ENCODE results near the gene TTYH2.
"Not testable (repeated sequence)": the region's sequence is repeated elsewhere in the genome, so short reads cannot be mapped to it uniquely, and the experiment has no call there.

Gene TTYH2

GRCh38 chr17:74267987-74268499 is 54.7 kb downstream of the TTYH2 start:
- DNase-seq: no peak

DNA sequence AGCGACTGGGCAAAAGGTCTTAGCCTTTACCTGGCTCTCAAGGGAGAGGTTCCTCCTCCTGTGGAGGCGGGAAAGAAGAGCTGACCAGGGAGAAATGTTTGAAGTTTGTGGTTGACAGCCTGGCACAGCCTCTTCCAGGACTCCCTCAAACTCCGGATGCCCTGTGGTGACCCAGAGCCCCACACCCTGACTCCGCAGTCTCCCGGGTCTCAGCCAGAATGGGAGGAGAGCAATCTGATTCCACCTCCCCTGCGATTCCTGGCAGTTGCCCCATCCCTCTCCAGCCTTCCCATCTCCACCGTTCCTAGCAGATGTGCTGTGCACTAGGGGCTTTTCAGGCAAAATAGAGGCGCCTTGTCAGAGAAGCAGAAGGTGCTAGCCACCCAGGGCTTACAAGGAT is 55.2 kb downstream of the TTYH2 start:
- no peak for DNase-seq

GRCh38 chr17:74270333-74270732 is 57.0 kb downstream of the TTYH2 start:
- DNase-seq: no peak

GRCh38 chr17:74271281-74271680 is 57.9 kb downstream of the TTYH2 start:
- no peak for DNase-seq

DNA sequence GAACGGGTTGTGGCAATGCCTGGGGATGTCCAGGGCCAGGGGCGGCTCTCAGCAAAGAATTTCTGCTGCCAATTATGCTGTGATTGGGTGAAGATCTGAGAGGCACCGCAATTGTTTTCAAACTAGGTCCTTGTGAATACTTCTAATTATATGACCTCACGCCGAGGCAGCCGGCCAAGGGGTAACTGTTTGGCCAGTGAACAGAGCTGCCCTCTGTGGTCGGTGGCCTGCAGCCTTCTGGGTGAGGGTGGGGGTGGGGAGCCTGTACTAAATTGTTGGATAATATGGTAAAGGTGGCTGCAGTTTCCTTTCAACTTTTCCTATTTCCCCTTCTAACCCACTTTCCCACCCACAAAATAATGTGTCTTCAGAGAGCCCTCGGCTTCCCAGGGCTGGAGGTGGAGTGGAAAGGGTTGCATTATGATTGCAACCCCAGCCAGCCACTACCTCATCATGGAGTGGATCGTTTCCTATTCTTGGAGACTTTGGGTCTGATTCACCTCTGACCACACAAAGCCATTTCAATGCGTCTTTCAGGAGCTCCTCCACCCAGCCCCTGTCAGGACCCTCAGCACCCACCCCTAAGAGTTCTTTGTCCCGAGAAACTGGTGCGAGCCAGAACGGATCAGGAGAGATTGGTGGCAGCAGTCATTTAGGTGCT is 58.7 kb downstream of the TTYH2 start:
- DNase-seq: no peak

DNA sequence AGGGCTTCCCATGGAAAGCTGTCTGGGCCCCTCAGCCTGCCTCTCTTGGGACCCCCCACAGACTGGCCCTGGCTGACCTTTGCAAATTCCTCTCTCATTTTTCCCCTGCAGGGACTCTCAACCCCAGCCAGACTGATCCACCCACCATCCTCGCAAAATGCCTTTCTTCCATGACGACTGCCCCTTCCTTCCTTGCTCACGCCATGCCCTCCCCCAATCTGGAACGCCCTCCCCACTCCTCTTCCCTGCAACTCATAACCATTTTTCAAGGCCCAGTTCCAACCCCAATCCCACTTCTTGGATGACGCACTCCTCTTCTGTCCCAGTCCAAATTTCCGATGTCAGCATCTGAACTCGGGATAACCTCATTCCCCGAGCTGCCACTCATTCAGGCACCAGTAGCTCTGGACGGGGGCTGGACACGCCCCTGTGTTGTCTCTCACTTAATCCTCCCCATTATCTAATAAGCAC is 59.4 kb downstream of the TTYH2 start:
- DNase-seq: no peak

DNA sequence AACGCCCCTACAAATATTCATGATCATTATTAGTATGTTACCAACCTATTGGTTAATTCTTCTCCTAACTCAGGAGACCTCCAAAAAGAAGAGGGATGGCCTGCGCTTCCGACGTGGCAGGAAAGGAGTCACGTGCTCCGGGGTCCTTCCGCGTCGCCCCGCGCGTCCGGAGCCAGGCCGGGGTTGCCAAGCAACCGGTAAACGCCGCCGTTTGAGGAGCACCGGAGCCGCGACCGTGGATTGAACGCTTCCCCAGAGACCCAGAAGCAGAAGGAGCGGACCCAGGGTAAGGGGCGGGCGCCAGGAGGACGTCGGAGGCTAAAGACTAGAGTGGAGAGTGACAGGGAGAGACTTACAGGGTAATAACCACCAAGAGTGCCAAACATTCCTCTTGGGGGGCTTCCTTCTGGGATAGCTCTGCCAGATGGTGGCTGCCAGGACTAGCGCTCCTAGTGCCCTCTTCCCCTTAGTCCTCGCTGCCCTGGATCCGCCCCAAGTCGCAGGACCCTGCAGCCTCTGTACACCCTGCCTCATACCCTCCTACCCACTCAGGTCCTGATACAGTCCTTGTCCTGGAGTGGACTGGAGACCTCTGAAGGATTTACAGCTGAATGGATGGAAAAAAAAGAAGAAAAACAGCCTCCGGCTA is 60.8 kb downstream of the TTYH2 start, which contains the start of gene DNAI2:
Gene DNAI2 (plus strand): TSS at position 175 of the 649 bp plus-strand sequence. CDS start 7,584 bp downstream, outside the sequence.
- peak; percentile 71 for DNase-seq

DNA sequence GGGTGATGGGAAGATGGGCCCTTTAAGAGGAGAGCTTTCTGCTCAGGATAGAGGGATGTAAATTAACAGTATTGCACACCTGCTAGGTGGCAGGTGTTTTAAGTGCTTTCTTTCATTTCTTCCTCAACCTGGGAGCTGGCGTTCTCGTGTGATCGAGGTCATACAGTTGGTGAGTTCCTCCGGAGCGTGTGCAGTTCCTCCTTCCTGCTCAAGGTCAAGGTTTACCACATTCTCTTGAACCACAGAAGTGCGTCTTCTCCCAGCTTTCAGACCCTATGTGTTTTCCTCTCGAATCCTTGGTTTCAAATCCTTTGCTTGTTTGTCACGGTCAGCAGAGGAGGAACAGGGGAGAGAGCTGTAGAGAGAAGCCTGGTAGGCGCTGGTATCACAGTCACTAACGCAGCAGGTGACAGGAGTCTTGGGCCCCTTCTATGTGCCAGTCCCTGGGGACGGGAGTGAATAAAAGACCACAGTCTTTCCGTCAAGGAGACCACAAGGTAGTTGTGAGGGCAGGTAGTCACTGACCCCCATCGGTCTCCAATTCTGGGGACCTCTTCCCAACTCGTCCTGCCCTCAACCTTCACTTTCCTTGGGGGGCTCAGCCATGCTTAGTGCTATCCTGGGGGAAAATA is 61.5 kb downstream of the TTYH2 start:
- peak; percentile 41 for DNase-seq

DNA sequence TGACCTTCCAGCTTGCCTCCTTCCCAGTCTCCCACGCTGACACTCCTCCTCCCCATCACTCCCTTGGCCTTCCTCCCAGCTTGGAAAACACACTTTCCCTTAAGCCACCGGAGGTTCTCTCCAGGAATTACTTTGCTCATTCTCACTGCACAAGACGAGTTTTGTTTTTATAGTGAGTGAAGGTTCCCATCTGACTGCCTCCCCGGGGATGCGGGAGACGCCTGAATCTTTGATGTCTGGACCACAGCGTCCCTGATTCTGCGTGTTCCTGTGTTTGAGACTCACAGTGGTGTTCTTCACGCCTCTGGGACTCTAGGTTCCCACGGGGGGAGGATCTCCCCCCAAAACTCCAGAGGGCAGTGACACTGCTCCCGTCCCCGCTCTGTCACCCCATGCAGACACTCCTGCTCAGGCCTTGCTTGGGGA is 62.7 kb downstream of the TTYH2 start:
- DNase-seq: no peak

- no peak for DNase-seq
These were observed 63.2 kb downstream of the TTYH2 start for GRCh38 chr17:74276541-74277009.

- no peak for DNase-seq
These were observed 64.6 kb downstream of the TTYH2 start for GRCh38 chr17:74277935-74278334.

DNA sequence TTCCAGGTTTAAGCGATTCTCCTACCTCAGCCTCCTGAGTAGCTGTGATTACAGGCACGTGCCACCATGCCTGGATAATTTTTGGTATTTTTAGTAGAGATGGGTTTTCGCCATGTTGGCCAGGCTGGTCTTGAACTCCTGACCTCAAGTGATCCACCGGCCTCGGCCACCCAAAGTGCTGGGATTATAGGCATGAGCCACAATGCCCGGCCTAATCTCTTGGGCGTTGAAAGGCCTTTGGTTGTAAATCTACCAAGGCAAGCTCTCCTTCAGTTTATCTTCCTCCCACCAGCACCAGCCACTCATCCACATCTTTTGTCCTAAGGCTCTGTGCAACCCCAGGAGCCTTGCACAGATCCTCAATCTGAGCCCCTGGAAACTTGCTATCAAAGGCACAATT is 66.2 kb downstream of the TTYH2 start:
- not testable (repeated sequence) for DNase-seq

GRCh38 chr17:74280093-74280513 is 66.7 kb downstream of the TTYH2 start:
- DNase-seq: no peak

DNA sequence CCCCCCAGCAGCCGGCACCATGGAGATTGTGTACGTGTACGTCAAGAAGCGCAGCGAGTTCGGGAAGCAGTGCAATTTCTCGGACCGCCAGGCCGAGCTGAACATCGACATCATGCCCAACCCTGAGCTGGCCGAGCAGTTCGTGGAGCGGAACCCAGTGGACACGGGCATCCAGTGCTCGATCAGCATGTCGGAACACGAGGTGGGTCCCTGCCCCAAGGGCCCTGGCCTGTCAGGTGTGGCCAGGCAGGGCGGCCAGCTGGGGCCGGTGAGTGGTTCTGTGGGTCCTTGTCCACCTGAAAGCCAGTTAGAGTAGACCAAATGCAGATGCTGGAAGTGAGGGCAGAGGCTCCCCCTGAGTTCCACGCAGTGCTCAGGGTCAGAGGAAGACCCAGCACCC is 68.4 kb downstream of the TTYH2 start:
- DNase-seq: no peak

GRCh38 chr17:74282274-74282586 is 68.9 kb downstream of the TTYH2 start:
- DNase-seq: not testable (repeated sequence)

DNA sequence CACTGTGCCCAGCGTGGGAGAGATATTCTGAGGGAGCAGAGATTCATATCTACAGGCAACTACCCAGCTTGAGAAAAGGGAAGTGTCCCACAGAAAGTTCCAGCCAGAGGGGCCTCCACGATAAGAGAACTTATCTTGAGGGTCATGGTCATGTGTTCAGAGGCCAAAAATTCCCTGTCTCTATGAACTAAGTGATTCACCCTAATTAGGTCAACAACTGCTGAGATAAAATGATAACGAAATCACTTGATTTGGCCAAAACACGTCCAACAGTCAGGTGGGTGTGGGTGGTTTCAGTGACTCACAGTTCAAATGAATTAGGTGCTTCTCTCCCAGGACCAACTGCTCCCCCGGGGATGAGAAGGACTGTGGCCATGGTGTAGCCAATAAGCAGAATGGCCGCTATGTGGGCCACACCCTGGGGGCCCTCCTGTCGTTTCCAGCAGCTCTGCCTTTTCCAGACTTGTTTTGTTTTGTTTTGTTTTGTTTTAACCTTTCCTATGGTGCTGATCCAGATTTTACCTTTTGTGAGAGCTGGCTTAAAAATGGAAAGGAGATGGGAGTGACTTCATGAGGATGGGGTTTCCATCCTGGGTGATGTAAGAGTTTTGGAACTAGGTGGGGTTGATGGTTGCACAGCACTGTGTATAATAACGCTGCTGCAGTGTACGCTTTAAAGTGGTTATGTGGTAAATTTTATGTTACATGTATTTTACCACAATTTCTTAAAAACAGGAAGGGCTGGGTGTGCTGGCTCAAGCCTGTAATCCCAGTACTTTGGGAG is 69.4 kb downstream of the TTYH2 start:
- no peak for DNase-seq

- DNase-seq: no peak
These were observed 70.0 kb downstream of the TTYH2 start for GRCh38 chr17:74283371-74283673.

DNA sequence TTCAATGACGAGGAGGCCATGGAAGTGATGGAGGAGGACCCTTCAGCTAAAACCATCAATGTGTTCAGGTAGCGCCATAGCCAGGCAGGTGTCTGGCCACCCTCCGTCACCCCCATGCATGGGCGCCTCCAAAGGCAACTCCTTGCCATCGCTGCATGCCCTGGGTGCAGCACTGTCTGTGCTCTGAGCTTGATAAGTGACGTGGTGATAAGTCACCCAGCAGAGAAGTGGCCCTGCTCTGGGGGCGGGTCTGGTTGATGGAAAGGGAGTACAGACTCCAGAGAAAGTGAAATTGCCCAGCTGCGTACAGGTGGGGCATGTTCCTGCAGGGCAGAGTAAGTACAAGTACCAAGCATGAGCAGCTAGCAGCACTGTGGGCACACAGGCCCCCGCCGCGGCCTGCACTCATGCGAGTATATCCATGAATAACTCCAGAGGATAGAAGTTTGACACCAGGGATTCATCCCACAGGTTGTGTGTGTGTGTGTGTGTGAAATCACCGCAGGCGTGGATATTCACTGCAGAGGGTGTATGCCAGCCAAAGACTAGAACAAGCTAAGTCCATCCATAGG is 73.7 kb downstream of the TTYH2 start:
- no peak for DNase-seq

GRCh38 chr17:74288785-74289184 is 75.4 kb downstream of the TTYH2 start:
- no peak for DNase-seq

GRCh38 chr17:74289688-74290087 is 76.3 kb downstream of the TTYH2 start:
- no peak for DNase-seq

DNA sequence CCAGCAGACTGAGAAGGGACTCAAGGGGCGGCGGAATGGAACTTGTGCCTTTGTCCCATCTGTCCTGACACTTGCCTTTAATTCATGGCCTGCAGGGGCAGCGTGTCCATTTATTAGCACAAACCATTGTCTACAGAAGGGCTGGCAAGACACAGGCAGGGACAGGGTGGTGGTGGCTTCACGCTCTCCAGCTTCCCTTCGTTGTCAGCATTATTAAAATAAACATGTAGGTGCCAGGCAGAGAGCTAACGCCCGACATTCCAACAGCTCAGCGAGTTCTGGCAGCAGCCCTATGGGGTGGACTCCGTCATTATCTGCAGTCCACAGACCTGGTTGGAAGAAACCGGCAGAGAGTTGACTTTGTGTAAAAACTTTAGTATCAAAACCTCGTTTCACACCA is 77.0 kb downstream of the TTYH2 start:
- no peak for DNase-seq

- no peak for DNase-seq
These were observed 79.1 kb downstream of the TTYH2 start for GRCh38 chr17:74292495-74292894.
